Stimulated activated CD4-positive, alpha-beta T cell treated with anti-CD3 and anti-CD28 coated beads, Interleukin-4, amount 100 ng/mL, for 4 hours (primary cell): ENCODE results near the gene PDE1A.

Source experiments
- DNase-seq, 2 experiments: peaks; one replicate each; pipeline ENCODE4 v3.0.0-alpha.2; 2020

Gene PDE1A

GRCh38 chr2:182113334-182113733 lies 313.5 kb downstream of the PDE1A start:
- DNase-seq: no peak

DNA sequence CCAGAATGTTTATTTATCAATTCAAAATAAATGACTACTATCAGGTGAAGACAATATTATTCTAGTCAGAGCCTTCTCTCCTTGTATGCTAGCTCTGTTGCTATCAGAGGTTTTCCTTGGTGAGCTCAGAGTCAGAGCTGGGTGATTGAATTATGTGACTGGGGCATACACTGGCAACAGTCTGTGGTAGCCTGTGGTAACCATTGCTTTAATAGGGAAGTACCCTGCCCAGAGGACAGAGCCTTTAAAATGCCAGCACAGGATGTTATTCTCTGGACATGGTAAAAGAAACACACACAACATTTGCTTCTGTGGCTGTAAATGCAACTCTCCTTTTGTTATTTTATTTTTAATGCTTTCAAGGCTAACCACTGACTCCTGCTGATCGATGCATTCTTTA lies 316.5 kb downstream of the PDE1A start:
- DNase-seq: no peak

GRCh38 chr2:182103526-182103925 lies 323.3 kb downstream of the PDE1A start:
- no peak for DNase-seq

- DNase-seq: no peak
These were observed 325.6 kb downstream of the PDE1A start for GRCh38 chr2:182101263-182101662.

DNA sequence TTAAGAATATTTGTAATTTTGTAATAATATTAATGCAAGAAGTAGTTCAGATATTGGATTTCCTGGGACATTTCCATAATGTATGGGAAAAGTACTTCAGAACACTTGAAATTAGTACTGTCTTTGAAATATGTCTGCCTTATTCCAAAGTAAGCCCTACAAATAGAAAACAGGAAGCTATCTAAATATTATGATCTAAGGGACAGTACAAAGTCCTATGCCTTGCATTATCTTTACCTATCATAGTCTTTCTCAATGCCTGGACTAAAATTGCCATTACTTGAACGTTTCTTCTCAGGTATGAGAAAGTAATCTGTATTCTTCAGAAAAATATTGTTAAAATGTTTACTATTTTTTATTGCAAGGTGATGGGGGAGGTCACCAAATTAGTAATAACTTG lies 328.2 kb downstream of the PDE1A start:
- no peak for DNase-seq

DNA sequence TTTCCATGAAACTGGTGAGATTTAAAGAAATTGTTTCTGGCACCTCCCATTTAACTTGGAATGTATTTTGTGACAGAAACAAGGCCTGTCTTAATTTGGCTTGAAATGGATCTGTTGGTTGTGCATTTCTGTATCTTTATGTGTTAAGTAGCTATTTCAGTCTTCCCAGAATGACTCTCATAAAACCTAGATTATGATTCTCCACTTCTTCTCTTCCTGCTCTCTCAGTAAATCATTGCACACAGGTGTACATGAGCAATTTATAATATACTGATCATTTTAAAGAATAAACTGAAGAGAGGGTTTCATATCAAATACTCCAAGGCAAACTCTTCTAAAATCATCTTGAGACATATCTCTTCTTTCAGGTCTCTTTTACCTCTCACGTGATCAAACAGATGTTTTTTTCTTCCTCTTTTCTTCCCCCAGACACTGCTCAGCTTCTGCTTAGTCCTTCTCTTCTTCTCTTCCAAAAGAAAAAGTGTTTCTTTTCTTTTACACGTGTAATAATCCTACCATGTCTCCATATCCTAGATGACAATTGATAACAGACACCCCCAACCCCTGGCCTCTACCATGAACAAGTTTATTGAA lies 329.2 kb downstream of the PDE1A start:
- DNase-seq: no peak

DNA sequence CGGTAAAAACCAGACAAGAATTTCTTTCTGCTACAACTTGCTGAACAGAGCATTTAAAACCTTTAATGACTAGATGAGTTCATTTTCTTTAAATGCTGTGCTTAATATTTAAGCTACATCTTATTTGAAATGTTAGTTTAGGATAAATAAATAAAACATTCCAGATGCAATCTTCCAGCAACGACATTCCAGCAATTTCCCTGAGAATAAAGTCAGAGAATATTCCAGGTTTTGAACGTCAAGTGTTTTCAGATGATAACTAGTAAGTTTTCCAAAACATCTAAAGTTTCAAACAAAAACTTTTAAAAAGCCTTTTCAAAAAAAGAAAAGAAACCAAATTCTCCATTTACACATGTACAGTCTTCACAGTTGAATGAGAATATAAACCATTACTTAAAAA lies 336.4 kb downstream of the PDE1A start:
- no peak for DNase-seq
